BLaER1 treated with 17β-estradiol and CSF1 and Interleukin-3, amounts not matched to agents 10 nM and 100 nM (cell line): ENCODE data around the gene KCNH3.

Experiments
- H3K27ac ChIP-seq, 11 experiments: shearing (Covaris generic); formaldehyde crosslinking; 2 replicates each; pipeline ENCODE4 v1.8.1; 2022
- H3K27me3 ChIP-seq, 11 experiments: shearing (Covaris generic); formaldehyde crosslinking; 2 replicates each; pipeline ENCODE4 v1.8.1; 2022
- H3K36me3 ChIP-seq, 11 experiments: shearing (Covaris generic); formaldehyde crosslinking; 2 replicates each; pipeline ENCODE4 v1.8.1; 2022
- H3K4me1 ChIP-seq, 10 experiments: shearing (Covaris generic); formaldehyde crosslinking; 2 replicates each; pipeline ENCODE4 v1.8.1; 2022
- H3K4me2 ChIP-seq, 11 experiments: shearing (Covaris generic); formaldehyde crosslinking; 2 replicates each; pipeline ENCODE4 v1.8.1; 2022
- H3K4me3 ChIP-seq, 10 experiments: shearing (Covaris generic); formaldehyde crosslinking; 2 replicates each; pipeline ENCODE4 v1.8.1; 2022
- H3K9ac ChIP-seq, 11 experiments: shearing (Covaris generic); formaldehyde crosslinking; 2 replicates each; pipeline ENCODE4 v1.8.1; 2022
- H3K9me3 ChIP-seq, 11 experiments: shearing (Covaris generic); formaldehyde crosslinking; replicated peaks in 1 of 11; 2 replicates each; pipeline ENCODE4 v1.8.1; 2022
- H4K20me1 ChIP-seq, 11 experiments: shearing (Covaris generic); formaldehyde crosslinking; 2 replicates each; pipeline ENCODE4 v1.8.1; 2022
- Cebpa-rat ChIP-seq, 11 experiments: shearing (Covaris generic); IDR thresholded peaks; 2 replicates each; pipeline ENCODE4 v1.8.1; 2022

KCNH3 gene

DNA sequence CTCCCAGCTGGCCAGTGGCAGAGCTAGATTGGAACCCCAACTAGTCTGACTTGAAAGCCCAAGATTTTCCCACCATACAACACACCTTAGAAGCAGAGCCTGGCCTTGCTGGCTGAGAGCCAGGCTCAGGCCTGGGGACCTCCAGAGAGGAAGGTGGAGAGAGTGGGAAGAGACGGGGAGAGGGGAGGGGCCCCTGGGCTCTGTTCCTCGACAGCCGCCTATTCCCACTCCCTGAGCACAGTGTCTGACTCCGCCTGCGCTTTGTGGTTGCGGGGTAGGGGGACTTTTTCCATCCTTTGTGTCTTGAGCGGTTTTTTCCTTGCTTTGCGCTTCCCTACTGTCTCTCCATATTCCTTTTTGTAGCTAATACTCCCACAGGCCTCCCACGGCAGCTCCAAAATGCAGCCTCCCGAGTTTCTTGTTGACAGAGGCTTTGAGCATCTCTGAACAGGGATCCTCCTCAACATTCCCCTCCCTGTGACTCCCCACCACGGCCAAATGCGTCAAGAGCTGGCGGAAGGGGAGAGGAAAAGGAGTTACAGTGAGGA lies 4.0 kb upstream of the KCNH3 start:
- TF ChIP-seq Cebpa-rat (IDR thresholded peaks at IDR 0.05): no peak
- no peak overlapping the region for H3K4me3 ChIP-seq
- peak overlapping the region in 3 of 11 experiments; percentile 95 to 100 (median 100); a peak in 4 of 22 replicates for H3K4me2 ChIP-seq
- no peak overlapping the region for H3K9ac ChIP-seq
- peaks cover 0 to 53% (median 30%) of the 10 kb centered on the region in 11 experiments; a peak in 18 of 22 replicates for H4K20me1 ChIP-seq
- H3K27me3 ChIP-seq: peaks cover 54 to 67% (median 60%) of the 10 kb centered on the region in 11 experiments
- peaks cover 20 to 49% (median 37%) of the 10 kb centered on the region in 10 experiments; a peak in 19 of 20 replicates for H3K4me1 ChIP-seq
- H3K9me3 ChIP-seq: no peaks in the 10 kb centered on the region
- H3K36me3 ChIP-seq: 0 out of 22 replicates have a peak, but pooled peaks cover 0 to 12% (median 0%) of the 10 kb centered on the region in 11 experiments
- no peak overlapping the region for H3K27ac ChIP-seq

- no peak for TF ChIP-seq Cebpa-rat (IDR thresholded peaks at IDR 0.05)
- Histone ChIP-seq H3K4me1 (peaks cover 24 to 54% (median 44%) of the 10 kb centered on the region in 10 experiments; a peak in 19 of 20 replicates), H3K36me3 (0 out of 22 replicates have a peak, but pooled peaks cover 0 to 8% (median 0%) of the 10 kb centered on the region in 11 experiments), H4K20me1 (peaks cover 0 to 65% (median 38%) of the 10 kb centered on the region in 11 experiments; a peak in 18 of 22 replicates), H3K27me3 (peaks cover 66 to 79% (median 72%) of the 10 kb centered on the region in 11 experiments), H3K27ac (no peak overlapping the region), H3K4me2 (peak overlapping the region in 7 of 11 experiments; percentile 25 to 100 (median 95); a peak in 12 of 22 replicates), H3K4me3 (peak overlapping the region in 1 of 10 experiments; percentile 14; a peak in 1 of 20 replicates), H3K9ac (no peak overlapping the region), H3K9me3 (no peaks in the 10 kb centered on the region)
Observed at GRCh38 chr12:49535921-49536525, 2.8 kb upstream of the KCNH3 start.

DNA sequence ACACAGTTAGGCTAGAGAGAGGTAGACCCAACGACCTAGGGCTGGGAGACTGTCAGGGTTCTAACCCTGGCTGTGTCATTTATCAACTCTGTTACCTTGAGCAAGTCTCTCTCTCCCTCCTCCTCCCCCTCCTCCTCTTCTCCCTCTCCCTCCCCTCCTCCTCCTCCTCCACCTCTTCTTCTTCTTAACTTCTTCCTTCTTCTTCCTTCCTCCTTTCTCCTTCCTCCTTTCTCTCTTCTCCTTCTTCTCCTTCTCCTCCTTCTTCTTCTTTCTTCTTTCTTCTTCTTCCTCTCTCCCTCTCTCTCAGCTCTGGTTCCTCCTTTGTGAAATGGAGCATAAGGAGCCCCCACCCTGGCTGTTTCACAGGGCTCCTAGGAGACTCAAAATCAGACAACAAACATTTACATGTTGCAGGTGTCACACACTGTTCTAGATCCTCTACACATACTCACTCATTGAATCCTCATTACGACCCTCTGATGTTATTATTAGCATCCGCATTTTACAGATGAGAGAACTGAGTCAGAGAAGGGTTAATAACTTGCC lies 2.2 kb upstream of the KCNH3 start:
- no peak for TF ChIP-seq Cebpa-rat (IDR thresholded peaks at IDR 0.05)
- Histone ChIP-seq H3K27me3 (peaks cover 72 to 85% (median 76%) of the 10 kb centered on the region in 11 experiments), H4K20me1 (peaks cover 0 to 66% (median 38%) of the 10 kb centered on the region in 11 experiments; a peak in 18 of 22 replicates), H3K27ac (no peak overlapping the region), H3K9ac (no peak overlapping the region), H3K4me1 (peaks cover 24 to 54% (median 44%) of the 10 kb centered on the region in 10 experiments; a peak in 19 of 20 replicates), H3K4me2 (peak overlapping the region in 8 of 11 experiments; percentile 25 to 100 (median 94); a peak in 13 of 22 replicates), H3K36me3 (0 out of 22 replicates have a peak, but pooled peaks cover 0 to 2% (median 0%) of the 10 kb centered on the region in 11 experiments), H3K9me3 (no peaks in the 10 kb centered on the region), H3K4me3 (peak overlapping the region in 1 of 10 experiments; percentile 65; a peak in 1 of 20 replicates)

- Histone ChIP-seq H3K9me3 (no peaks in the 10 kb centered on the region), H3K4me1 (peaks cover 24 to 54% (median 44%) of the 10 kb centered on the region in 10 experiments; a peak in 19 of 20 replicates), H3K36me3 (no peaks in the 10 kb centered on the region), H4K20me1 (peaks cover 0 to 66% (median 38%) of the 10 kb centered on the region in 11 experiments; a peak in 18 of 22 replicates), H3K4me2 (peak overlapping the region; percentile 76 to 100 (median 94)), H3K9ac (peak overlapping the region in 6 of 11 experiments; percentile 13 to 66 (median 48); a peak in 6 of 22 replicates), H3K27me3 (peaks cover 72 to 92% (median 82%) of the 10 kb centered on the region in 11 experiments), H3K27ac (no peak overlapping the region), H3K4me3 (peak overlapping the region; percentile 51 to 71 (median 58))
- TF ChIP-seq Cebpa-rat (IDR thresholded peaks at IDR 0.05): no peak
Observed at GRCh38 chr12:49537231-49537751, 1.5 kb upstream of the KCNH3 start.

DNA sequence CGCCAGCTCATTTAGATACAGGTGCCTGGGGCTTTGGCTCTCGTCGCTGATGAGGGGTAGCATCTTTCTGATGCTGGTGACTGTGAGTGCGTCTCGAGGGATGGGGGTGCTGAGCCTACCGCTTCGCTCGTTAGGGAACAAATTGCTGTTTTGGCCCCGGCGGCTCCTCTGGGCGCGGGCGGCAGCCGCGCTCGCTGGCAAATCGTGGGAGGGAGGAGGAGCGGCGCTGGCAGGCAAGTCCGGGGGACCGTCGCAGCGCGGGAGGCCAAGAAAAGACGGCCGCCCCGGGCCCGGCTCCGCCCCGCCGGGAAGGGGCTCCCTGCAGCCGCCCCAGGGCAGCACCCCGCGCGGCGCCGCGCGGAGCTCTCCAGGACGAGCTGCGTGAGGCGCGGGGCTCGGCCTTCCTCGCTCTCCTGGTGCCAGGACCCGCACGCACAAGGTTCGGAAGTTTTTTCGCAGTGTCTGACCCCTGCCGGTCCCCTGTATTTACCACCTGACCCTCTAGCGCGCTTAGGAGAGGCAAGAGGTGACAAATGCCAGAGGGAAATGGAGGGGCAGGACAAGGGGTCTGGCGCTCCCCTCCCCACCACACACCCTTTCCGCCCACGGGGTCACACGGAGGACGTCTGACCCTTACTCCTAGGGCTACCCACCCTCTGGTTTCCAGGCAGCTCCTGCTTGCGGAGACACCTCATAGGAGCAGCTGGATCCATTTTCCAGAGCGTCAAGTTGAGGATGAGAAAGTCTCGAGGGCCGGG lies 899 bp upstream of the KCNH3 start:
- Histone ChIP-seq H3K4me2 (peak overlapping the region; percentile 76 to 100 (median 94)), H3K4me1 (peaks cover 24 to 54% (median 45%) of the 10 kb centered on the region in 10 experiments; a peak in 19 of 20 replicates), H3K27ac (no peak overlapping the region), H3K9ac (peak overlapping the region in 9 of 11 experiments; percentile 13 to 66 (median 49); a peak in 16 of 22 replicates), H4K20me1 (peaks cover 0 to 66% (median 38%) of the 10 kb centered on the region in 11 experiments; a peak in 18 of 22 replicates), H3K27me3 (peaks cover 72 to 97% (median 82%) of the 10 kb centered on the region in 11 experiments), H3K9me3 (no peaks in the 10 kb centered on the region), H3K36me3 (no peaks in the 10 kb centered on the region), H3K4me3 (peak overlapping the region; percentile 51 to 71 (median 58))
- TF ChIP-seq Cebpa-rat (IDR thresholded peaks at IDR 0.05): no peak

DNA sequence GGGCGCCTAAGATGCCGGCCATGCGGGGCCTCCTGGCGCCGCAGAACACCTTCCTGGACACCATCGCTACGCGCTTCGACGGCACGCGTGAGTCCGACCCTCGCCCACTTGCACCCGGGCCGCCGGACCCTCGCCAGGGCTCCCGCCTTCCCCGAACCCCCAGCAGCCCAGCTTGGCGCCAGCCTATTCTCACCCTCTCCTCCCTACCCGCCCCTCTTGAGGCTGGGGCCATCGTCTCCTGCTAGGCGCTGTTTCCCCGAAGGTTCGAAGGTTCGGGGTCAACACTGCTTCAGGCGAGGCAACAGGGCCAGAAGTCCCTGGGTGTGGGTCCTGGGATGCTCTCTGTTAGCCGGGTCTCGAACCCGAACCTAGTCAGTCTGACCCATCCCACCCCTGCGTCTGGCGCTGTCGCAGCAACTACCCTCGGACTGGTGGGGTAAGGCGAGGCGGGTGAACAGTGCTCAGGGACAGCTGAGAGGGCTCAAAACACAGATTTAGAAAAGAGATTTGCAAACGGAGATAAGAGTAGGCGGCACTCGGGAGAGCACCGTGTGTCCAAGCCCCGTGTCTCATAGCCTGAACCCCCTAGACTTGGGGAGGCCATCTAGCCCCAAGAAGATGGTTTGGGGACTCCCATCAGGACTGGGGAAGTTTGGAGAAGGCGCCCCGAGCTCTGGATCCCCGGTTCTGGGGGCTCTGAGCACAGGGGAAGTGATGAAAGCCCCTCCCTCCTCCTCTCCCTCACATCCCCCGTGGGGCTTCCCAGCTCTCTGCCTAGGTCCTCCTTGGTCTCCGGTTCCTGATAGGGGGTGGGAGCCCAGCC lies 787 bp downstream of the KCNH3 start:
- Histone ChIP-seq H3K4me3 (peak overlapping the region; percentile 51 to 71 (median 58); a peak in 19 of 20 replicates), H3K4me1 (peaks cover 24 to 54% (median 48%) of the 10 kb centered on the region in 10 experiments; a peak in 19 of 20 replicates), H3K36me3 (no peaks in the 10 kb centered on the region), H3K4me2 (peak overlapping the region; percentile 76 to 100 (median 94)), H3K9me3 (no peaks in the 10 kb centered on the region), H3K27me3 (peaks cover 66 to 81% (median 76%) of the 10 kb centered on the region in 11 experiments), H3K27ac (peak overlapping the region in 1 of 11 experiments; percentile 25; a peak in 1 of 22 replicates), H4K20me1 (peaks cover 0 to 60% (median 38%) of the 10 kb centered on the region in 11 experiments; a peak in 18 of 22 replicates), H3K9ac (peak overlapping the region in 5 of 11 experiments; percentile 13 to 61 (median 41); a peak in 4 of 22 replicates)
- no peak for TF ChIP-seq Cebpa-rat (IDR thresholded peaks at IDR 0.05)
